Measurements from ENCODE around the gene LTO1. TPM values are rescaled to one million over a fixed set of nuclear protein-coding genes. Genes with fewer than 3 reads are reported as not detected.

The LTO1 gene
- total RNA-seq, 2 donors from 2014 or later = 17.2 to 18.5 TPM

- intact Hi-C loops (cut with DNase I) = loop anchor here in 1 of 2 donors (2.0 kb wide), 1 partner anchor 544 kb away; no protein-coding TSS in a partner anchor
- peak; percentile 71 for DNase-seq (ENCODE audit: low spot score)
Observed at GRCh38 chr11:69650832-69651344, 24.3 kb downstream of the LTO1 start.

GRCh38 chr11:69650081-69650831, 24.9 kb downstream of the LTO1 start:
- peak; percentile 70 for DNase-seq (ENCODE audit: low spot score)
- intact Hi-C loops (cut with DNase I) = loop anchor here in 1 of 2 donors (2.0 kb wide), 1 partner anchor 543 kb away; no protein-coding TSS in a partner anchor

DNA sequence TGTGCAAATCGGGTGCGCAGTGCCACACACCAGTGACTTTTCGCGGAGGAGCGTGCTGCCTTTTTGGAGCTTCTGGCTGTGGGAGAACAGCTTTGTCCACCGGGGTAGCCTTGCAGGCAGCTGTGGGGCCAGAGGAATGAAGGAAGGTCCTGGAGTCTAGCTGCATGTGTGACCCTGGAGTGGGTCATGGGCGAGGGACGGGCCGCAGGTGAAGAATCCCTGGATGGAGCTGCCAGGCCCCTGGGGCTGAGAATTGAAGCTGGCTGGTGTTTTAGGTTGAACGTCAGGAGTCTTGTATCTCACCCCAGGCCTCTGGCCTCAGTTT, 25.6 kb downstream of the LTO1 start:
- DNase-seq (ENCODE audit: low spot score) = peak; percentile 64
- intact Hi-C loops (cut with DNase I) = no loop called here

- DNase-seq (ENCODE audit: low spot score) = peak; percentile 70
- intact Hi-C loops (cut with DNase I) = no loop called here
Observed at GRCh38 chr11:69648679-69649575, 26.2 kb downstream of the LTO1 start.

DNA sequence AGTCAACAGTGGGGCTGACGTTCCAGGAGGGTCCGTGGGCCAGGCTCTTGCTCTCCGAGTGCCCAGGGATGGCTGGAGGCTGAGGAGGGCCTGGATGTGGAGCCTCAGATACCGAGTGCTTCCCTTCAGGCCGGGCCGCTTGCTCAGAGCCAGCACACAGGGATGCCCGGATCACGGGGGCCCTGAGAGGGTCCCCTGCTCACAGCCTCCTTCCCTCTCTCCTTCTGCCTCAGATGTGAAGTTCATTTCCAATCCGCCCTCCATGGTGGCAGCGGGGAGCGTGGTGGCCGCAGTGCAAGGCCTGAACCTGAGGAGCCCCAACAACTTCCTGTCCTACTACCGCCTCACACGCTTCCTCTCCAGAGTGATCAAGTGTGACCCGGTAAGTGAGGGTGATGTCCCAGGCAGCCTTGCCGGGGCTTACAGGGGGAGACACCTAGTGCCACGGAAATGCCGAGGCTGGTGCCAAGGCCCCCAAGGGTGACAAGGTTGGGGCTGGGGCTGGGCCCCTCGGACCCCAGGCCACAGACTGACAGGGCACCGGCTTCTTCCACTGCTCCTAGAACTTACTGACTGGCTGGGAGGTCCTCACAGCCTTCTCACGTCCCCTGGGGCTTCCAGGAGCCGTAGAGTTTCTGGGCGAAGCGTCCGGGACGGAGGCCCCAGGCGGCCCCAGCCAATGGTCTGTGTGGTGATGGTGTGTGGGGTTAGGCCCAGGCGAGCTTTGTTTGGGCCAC, 27.2 kb downstream of the LTO1 start:
- DNase-seq (ENCODE audit: low spot score) = peak; percentile 77
- intact Hi-C loops (cut with DNase I) = no loop called here

GRCh38 chr11:69647390-69647748, 27.8 kb downstream of the LTO1 start:
- intact Hi-C loops (cut with DNase I) = no loop called here
- peak; percentile 79 for DNase-seq (ENCODE audit: low spot score)

GRCh38 chr11:69646493-69647389, 28.4 kb downstream of the LTO1 start:
- intact Hi-C loops (cut with DNase I) = no loop called here
- peak; percentile 79 for DNase-seq (ENCODE audit: low spot score)

DNA sequence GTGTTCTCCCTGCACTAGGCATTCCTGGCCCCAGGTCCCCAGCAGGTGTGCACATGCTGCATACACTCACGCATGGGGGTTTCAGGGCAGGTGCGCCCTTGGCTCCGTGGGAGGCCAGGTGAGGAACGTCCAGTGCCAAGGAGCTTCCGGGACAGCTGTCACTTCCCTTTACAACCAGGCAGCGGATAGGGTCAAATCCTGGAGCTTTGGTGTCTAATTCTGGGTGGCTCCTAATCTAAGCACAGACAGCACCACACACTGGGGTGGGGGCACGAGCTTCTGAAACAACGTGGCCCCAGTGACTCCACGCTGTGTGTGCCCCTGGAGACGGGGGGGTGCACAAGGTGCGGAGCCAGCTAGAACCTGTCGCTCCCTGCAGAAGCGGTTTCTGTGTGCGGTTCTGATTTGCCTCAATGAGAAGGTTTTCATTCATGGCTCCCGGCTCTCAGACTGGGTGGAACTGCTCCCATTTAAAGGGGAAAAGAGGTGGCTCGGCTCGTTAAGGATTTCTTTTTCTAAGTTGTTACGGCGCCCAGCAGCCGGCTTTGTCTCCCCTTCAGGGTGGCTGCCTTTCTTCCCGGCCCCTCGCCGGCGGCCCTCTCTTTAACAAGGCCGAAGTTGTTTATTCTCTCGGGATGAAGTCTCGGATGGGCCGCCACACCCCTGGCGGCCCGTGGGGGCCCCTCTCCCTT, 29.2 kb downstream of the LTO1 start:
- intact Hi-C loops (cut with DNase I) = no loop called here
- peak; percentile 71 for DNase-seq (ENCODE audit: low spot score)

- peak; percentile 68 for DNase-seq (ENCODE audit: low spot score)
- intact Hi-C loops (cut with DNase I) = loop anchor here (5.0 kb wide), 2 partner anchors 348 to 353 kb away; partner anchors contain the start of gene MYEOV (in 1 of the 2)
Observed at GRCh38 chr11:69644962-69645675, 30.0 kb downstream of the LTO1 start.

DNA sequence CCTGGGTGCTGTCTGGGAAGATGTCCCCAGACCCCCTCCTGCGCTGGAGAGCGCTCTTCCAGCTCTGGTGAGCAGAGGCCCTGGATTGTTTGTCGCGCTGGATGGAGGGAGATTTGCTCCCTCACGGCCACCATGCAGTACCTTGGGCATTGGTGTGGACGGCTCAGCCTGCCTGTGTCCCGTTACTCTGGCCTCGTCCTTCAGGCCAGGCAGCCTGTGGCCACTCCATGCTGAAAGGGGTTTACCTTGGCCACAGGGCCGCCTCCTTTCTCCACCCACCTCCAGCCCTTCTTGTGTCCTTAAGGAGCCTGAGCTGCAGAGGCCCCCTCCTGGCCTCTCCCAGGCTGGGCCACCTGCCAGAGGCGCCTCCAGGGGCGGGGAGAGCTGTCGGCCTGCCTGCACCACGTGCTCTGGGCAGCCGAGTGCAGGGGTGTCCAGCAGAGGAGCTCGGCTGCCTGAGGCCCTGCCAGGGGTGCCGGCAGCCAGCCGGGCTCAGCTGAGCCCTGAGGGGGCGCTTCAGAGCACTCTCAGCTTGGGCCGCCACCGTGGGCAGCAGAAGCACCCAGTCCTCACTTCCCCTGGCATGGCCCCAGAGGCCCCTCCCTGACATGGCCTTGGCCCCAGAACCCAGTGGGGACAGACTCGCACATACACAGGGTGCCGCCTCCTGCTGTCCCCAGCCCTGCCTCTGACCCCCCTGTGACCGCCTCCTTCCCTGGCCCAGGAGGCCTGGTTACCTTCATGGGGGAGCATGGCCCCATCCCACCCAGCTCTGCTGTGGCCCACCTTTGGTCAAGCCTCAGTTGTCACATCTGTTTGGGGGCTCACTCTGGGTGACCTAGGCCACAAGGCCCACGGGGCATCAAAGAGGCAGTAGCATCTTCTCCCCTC, 30.8 kb downstream of the LTO1 start:
- DNase-seq (ENCODE audit: low spot score) = peak; percentile 89
- intact Hi-C loops (cut with DNase I) = loop anchor here (5.0 kb wide), 2 partner anchors 347 to 352 kb away; partner anchors contain the start of gene MYEOV (in 1 of the 2)

GRCh38 chr11:69643646-69644045, 31.5 kb downstream of the LTO1 start:
- intact Hi-C loops (cut with DNase I) = loop anchor here (2.0 to 5.0 kb wide), 3 partner anchors 346 to 541 kb away; partner anchors contain the start of gene MYEOV (in 1 of the 2)
- peak; percentile 80 for DNase-seq (ENCODE audit: low spot score)

- intact Hi-C loops (cut with DNase I) = loop anchor here (2.0 to 5.0 kb wide), 3 partner anchors 346 to 540 kb away; partner anchors contain the start of gene MYEOV (in 1 of the 2)
Observed at GRCh38 chr11:69642913-69643632, 32.1 kb downstream of the LTO1 start.

GRCh38 chr11:69642549-69642912, 32.6 kb downstream of the LTO1 start:
- intact Hi-C loops (cut with DNase I) = loop anchor here (2.0 to 5.0 kb wide), 3 partner anchors 345 to 540 kb away; partner anchors contain the start of gene MYEOV (in 1 of the 2)
- DNase-seq (ENCODE audit: low spot score) = peak; percentile 83

More at GRCh38 chr11:69642913-69643632, 32.1 kb downstream of the LTO1 start:
- peak; percentile 94 for DNase-seq (ENCODE audit: low spot score)

DNA sequence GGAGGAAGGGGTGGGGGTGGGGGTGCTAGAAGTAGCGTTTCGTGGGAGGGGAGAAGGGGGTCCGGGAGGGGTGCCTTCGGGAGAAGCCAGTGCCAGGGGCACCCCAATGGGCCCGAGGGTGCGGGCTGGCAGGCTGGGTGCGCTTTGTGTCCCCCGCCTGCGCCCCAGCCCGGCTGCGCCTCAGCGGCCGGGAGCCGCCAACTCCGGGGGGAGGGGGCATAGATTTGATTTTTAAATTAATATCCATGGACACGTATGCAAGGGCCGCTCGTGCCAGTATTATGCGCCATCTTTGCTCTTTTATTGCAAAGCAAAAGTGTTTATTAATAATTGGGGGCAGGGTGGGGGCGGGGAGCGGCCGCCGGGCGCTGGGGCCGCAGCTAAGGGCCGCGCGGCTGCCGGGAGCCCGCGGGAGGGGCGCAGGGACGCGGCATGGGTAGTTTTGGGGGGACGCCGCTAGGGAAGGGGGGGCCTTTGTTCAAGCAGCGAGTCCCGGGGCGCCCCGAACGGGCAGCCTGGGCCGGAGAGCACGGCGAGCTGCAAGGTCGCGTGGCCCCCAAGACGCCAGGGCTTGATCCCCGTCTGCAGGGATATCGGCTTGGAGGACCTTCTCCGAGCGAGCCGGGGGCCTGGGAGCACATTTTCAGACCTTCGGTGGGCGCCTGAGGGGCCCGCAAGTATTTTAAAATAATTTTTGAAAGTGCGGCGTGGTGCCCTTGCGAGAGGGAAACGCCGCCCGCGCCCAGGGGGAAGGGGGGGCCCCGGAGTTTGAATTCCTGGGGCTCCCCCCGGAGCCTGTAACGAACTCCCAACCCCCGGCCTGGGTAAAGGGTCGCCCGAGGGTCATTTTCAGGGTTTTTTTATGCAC, 33.2 kb downstream of the LTO1 start:
- intact Hi-C loops (cut with DNase I) = loop anchor here (2.0 to 5.0 kb wide), 3 partner anchors 345 to 539 kb away; partner anchors contain the start of gene MYEOV (in 1 of the 2)
- peak; percentile 78 for DNase-seq (ENCODE audit: low spot score)

Data from posterior vena cava (tissue), 2 donors.